IMR-90 (cell line): ENCODE results near the gene NADSYN1. TPM values are rescaled to one million over a fixed set of nuclear protein-coding genes. Genes with fewer than 3 reads are reported as not detected.

Experiments used
- ATAC-seq: fragments of 200-7000 bp; cut with Tn5 transposase; 2 replicates; pipeline ENCODE4 v1.9.1; 2020; ENCODE audit warnings: low read depth, mild to moderate bottlenecking, moderate library complexity
- BruUV-seq: library from RNA; stranded (reverse); fragments of 400-500 nt; replicated peaks from 2 replicates; lab custom pipeline; 2021; lab: Mats Ljungman, UMichigan
- CTCF ChIA-PET: fragments of 300-600 bp; formaldehyde crosslinking; extraction: SDS; loops from one replicate; lab custom pipeline; 2021; ENCODE audit warnings: antibody characterized with exemption; lab: Yijun Ruan, JAX
- POLR2A ChIA-PET: fragments of 300-600 bp; sonication (Branson Sonifier 250); formaldehyde crosslinking; loops from one replicate; lab custom pipeline; 2022; ENCODE audit warnings: antibody characterized with exemption; ENCODE audit not compliant: unreplicated experiment; lab: Charles Lee
- DNase-seq: peaks from one replicate; pipeline ENCODE4 v3.0.0; 2013
- H2AFZ ChIP-seq: replicated peaks from 2 replicates; pipeline ENCODE3; 2013; ENCODE audit warnings: low read length, mild to moderate bottlenecking; ENCODE audit not compliant: poor library complexity
- H2AK5ac ChIP-seq: 2 replicates; pipeline ENCODE4 v1.6.1; 2013; ENCODE audit warnings: low read depth, low read length, inconsistent platforms
- H2AK9ac ChIP-seq: replicated peaks from 2 replicates; pipeline ENCODE3; 2013; ENCODE audit warnings: mild to moderate bottlenecking, low read depth, low read length, moderate library complexity; ENCODE audit not compliant: poor library complexity
- H2BK120ac ChIP-seq: 2 replicates; pipeline ENCODE4 v1.6.1; 2013; ENCODE audit warnings: low read depth, low read length, inconsistent platforms
- H2BK15ac ChIP-seq: 3 replicates; pipeline ENCODE4 v1.6.1; 2013; ENCODE audit warnings: low read depth, low read length, inconsistent platforms
- H2BK20ac ChIP-seq: 2 replicates; pipeline ENCODE4 v1.6.1; 2013; ENCODE audit warnings: low read depth, mild to moderate bottlenecking, inconsistent platforms, low read length, moderate library complexity
- H2BK5ac ChIP-seq: 2 replicates; pipeline ENCODE4 v1.6.1; 2013; ENCODE audit warnings: mild to moderate bottlenecking, low read depth, low read length, inconsistent platforms; ENCODE audit not compliant: poor library complexity, severe bottlenecking
- H3K14ac ChIP-seq: replicated peaks from 2 replicates; pipeline ENCODE4 v1.6.1; 2013; ENCODE audit warnings: low read depth, low read length, inconsistent platforms
- H3K18ac ChIP-seq: 2 replicates; pipeline ENCODE4 v1.6.1; 2013; ENCODE audit warnings: low read depth, low read length, control low read depth
- H3K23ac ChIP-seq: 2 replicates; pipeline ENCODE4 v1.6.1; 2013; ENCODE audit warnings: low read depth, low read length, inconsistent platforms
- H3K27ac ChIP-seq: 2 replicates; pipeline ENCODE4 v1.5.1; 2013; ENCODE audit warnings: mild to moderate bottlenecking, control low read depth, low read length; ENCODE audit not compliant: insufficient read depth
- H3K27me3 ChIP-seq: 2 replicates; pipeline ENCODE4 v1.6.1; 2013; ENCODE audit warnings: low read length; ENCODE audit not compliant: control insufficient read depth, insufficient read depth
- H3K36me3 ChIP-seq: 2 replicates; pipeline ENCODE4 v1.6.1; 2013; ENCODE audit warnings: low read length, mixed read lengths; ENCODE audit not compliant: control insufficient read depth, insufficient read depth
- H3K4ac ChIP-seq: 2 replicates; pipeline ENCODE4 v1.6.1; 2013; ENCODE audit warnings: low read depth, low read length, inconsistent platforms
- H3K4me1 ChIP-seq: 2 replicates; pipeline ENCODE4 v1.6.1; 2013; ENCODE audit warnings: low read length, mixed read lengths; ENCODE audit not compliant: control insufficient read depth, insufficient read depth
- H3K4me2 ChIP-seq: 2 replicates; pipeline ENCODE4 v1.6.1; 2013; ENCODE audit warnings: low read depth, mild to moderate bottlenecking, control low read depth, low read length, moderate library complexity
- H3K4me3 ChIP-seq: 2 replicates; pipeline ENCODE4 v1.5.1; 2013; ENCODE audit warnings: low read depth, mild to moderate bottlenecking, control low read depth, low read length, moderate library complexity; ENCODE audit not compliant: insufficient read depth
- H3K56ac ChIP-seq: 2 replicates; pipeline ENCODE4 v1.6.1; 2013; ENCODE audit warnings: low read length, inconsistent platforms; ENCODE audit not compliant: insufficient read depth; ENCODE audit errors: extremely low read depth
- H3K79me1 ChIP-seq, 2 experiments: 2 replicates each; pipeline ENCODE4 v1.6.1; 2013; ENCODE audit warnings: low read length in 2 of 2, inconsistent platforms in 1 of 2, low read depth in 1 of 2
- H3K9ac ChIP-seq: 2 replicates; pipeline ENCODE4 v1.6.1; 2013; ENCODE audit warnings: low read depth, low read length, control low read depth
- H3K9me1 ChIP-seq: 2 replicates; pipeline ENCODE4 v1.6.1; 2013; ENCODE audit warnings: low read length, inconsistent platforms; ENCODE audit not compliant: insufficient read depth
- H3K9me3 ChIP-seq: 2 replicates; pipeline ENCODE4 v1.6.1; 2013; ENCODE audit warnings: low read length; ENCODE audit not compliant: control insufficient read depth, insufficient read depth
- H4K20me1 ChIP-seq: 2 replicates; pipeline ENCODE4 v1.6.1; 2013; ENCODE audit warnings: low read length, inconsistent platforms; ENCODE audit not compliant: insufficient read depth
- H4K5ac ChIP-seq: 2 replicates; pipeline ENCODE4 v1.6.1; 2013; ENCODE audit warnings: mild to moderate bottlenecking, low read depth, low read length, control low read depth
- H4K8ac ChIP-seq, 2 experiments: 2 replicates each; pipeline ENCODE4 v1.6.1; 2013; ENCODE audit warnings: low read depth in 2 of 2, low read length in 2 of 2, control low read depth in 1 of 2, inconsistent platforms in 1 of 2
- H4K91ac ChIP-seq: 2 replicates; pipeline ENCODE4 v1.6.1; 2013; ENCODE audit warnings: low read depth, low read length, inconsistent platforms; ENCODE audit not compliant: insufficient read depth
- BHLHE40 ChIP-seq: fragments of 150-350 bp; IDR thresholded peaks from 2 replicates; pipeline ENCODE4 v1.6.1; 2016; ENCODE audit warnings: mild to moderate bottlenecking, low read depth, low read length
- CEBPB ChIP-seq: IDR thresholded peaks from 2 replicates; pipeline ENCODE4 v1.6.1; 2012; ENCODE audit warnings: low read depth, low read length, improper control_type of control experiment
- CTCF ChIP-seq: conservative IDR thresholded peaks from 2 replicates; pipeline ENCODE4 v1.5.1; 2012; ENCODE audit warnings: mild to moderate bottlenecking, low read depth, low read length, improper control_type of control experiment
- ELK1 ChIP-seq: fragments of 150-350 bp; IDR thresholded peaks from 2 replicates; pipeline ENCODE4 v1.6.1; 2016; ENCODE audit warnings: low read depth, mild to moderate bottlenecking, low read length, moderate library complexity, borderline replicate concordance
- FOS ChIP-seq: fragments of 150-350 bp; IDR thresholded peaks from 2 replicates; pipeline ENCODE4 v1.6.1; 2016; ENCODE audit warnings: low read depth, low read length
- MAFK ChIP-seq: IDR thresholded peaks from 2 replicates; pipeline ENCODE4 v1.6.1; 2012; ENCODE audit warnings: low read depth, low read length, improper control_type of control experiment
- MAZ ChIP-seq: IDR thresholded peaks from 2 replicates; pipeline ENCODE4 v1.6.1; 2012; ENCODE audit warnings: low read depth, mild to moderate bottlenecking, low read length, improper control_type of control experiment, moderate library complexity, borderline replicate concordance
- MXI1 ChIP-seq: IDR thresholded peaks from 2 replicates; pipeline ENCODE4 v1.6.1; 2012; ENCODE audit warnings: low read depth, mild to moderate bottlenecking, low read length, moderate library complexity, borderline replicate concordance
- NFE2L2 ChIP-seq: fragments of 150-350 bp; IDR thresholded peaks from 2 replicates; pipeline ENCODE4 v1.6.1; 2016; ENCODE audit warnings: low read depth, mild to moderate bottlenecking, low read length
- POLR2A ChIP-seq: IDR thresholded peaks from 2 replicates; pipeline ENCODE4 v1.6.1; 2012; ENCODE audit warnings: mild to moderate bottlenecking, low read depth, low read length
- RAD21 ChIP-seq: IDR thresholded peaks from 2 replicates; pipeline ENCODE4 v1.6.1; 2012; ENCODE audit warnings: low read length, improper control_type of control experiment
- RCOR1 ChIP-seq: IDR thresholded peaks from 2 replicates; pipeline ENCODE4 v1.6.1; 2012; ENCODE audit warnings: mild to moderate bottlenecking, low read length, improper control_type of control experiment; ENCODE audit not compliant: insufficient replicate concordance
- RFX5 ChIP-seq: IDR thresholded peaks from 2 replicates; pipeline ENCODE4 v1.8.0; 2012; ENCODE audit warnings: low read depth, mild to moderate bottlenecking, low read length, moderate library complexity
- SMC3 ChIP-seq: fragments of 150-350 bp; IDR thresholded peaks from 2 replicates; pipeline ENCODE4 v1.6.1; 2016; ENCODE audit warnings: low read depth, mild to moderate bottlenecking, antibody characterized with exemption, low read length, moderate library complexity
- USF2 ChIP-seq: fragments of 150-350 bp; IDR thresholded peaks from 2 replicates; pipeline ENCODE4 v1.6.1; 2017; ENCODE audit warnings: mild to moderate bottlenecking, antibody characterized with exemption, low read length, low read depth
- WGBS, 2 experiments: methylation state at CpG; one replicate each; pipeline versions ENCODE4 v1.1.5 to v1.1.7; 2013; ENCODE audit warnings: missing lambda C conversion rate in 2 of 2; ENCODE audit not compliant: insufficient read length in 1 of 2; ENCODE audit errors: extremely low coverage in 2 of 2; 5-methylcytosine and 5-hydroxymethylcytosine counted together
- dilution Hi-C: fragments of 300-500 bp; cut with HindIII; formaldehyde crosslinking; loops from one replicate; pipeline ENCODE4 v1.14.3; 2018; ENCODE audit warnings: low sequenced_read_pairs; ENCODE audit not compliant: unreplicated experiment
- in situ Hi-C: fragments of 300-500 bp; cut with MboI; formaldehyde crosslinking; loops from 3 replicates; pipeline ENCODE4 v1.14.3; 2019; ENCODE audit warnings: low sequenced_read_pairs, inconsistent platforms, mixed read lengths
- intact Hi-C: fragments of 100-400 bp; cut with micrococcal nuclease; formaldehyde crosslinking; loops from 2 replicates; pipeline ENCODE4 v1.10.0; 2022
- polyA plus RNA-seq, 3 experiments: library from polyadenylated mRNA; depleted of rRNA; stranded (reverse); fragments of >200 nt; gene quantifications; 2 replicates each; pipeline ENCODE4 v1.2.3, GENCODE V29; 2012; ENCODE audit warnings: low replicate concordance in 1 of 3
- total RNA-seq: library from RNA; depleted of rRNA; stranded (reverse); fragments of >200 nt; gene quantifications from 2 replicates; pipeline ENCODE4 v1.2.3, GENCODE V29; 2012

NADSYN1 gene
- total and polyA plus RNA-seq, 2 of the 4 experiments (the other 2 are of a cell fraction) = 69.5 to 70.4 TPM

GRCh38 chr11:71489311-71490043 lies 36.5 kb downstream of the NADSYN1 start:
- DNase-seq (peak; percentile 82), ATAC-seq (peak; percentile 58)
- no peak overlapping the region for H3K18ac ChIP-seq
- intact Hi-C loops = no loop called here
- H3K56ac ChIP-seq = no peak overlapping the region
- H3K23ac ChIP-seq = no peak overlapping the region
- peaks cover 11% of the 10 kb centered on the region; the same call in 1 of the 2 replicates for H3K4me1 ChIP-seq
- no peaks in the 10 kb centered on the region; the same call in 1 of the 2 replicates for H4K20me1 ChIP-seq
- H3K27ac ChIP-seq = no peak overlapping the region
- H3K27me3 ChIP-seq = no peaks in the 10 kb centered on the region
- no peak overlapping the region for H3K4me3 ChIP-seq
- H2BK15ac ChIP-seq = no peak overlapping the region
- no peak overlapping the region for H3K4me2 ChIP-seq
- H3K36me3 ChIP-seq = peaks cover 48% of the 10 kb centered on the region
- dilution Hi-C loops = no loop called here
- H2AK5ac ChIP-seq = no peak overlapping the region
- no peak overlapping the region for H4K91ac ChIP-seq
- POLR2A ChIA-PET = no interaction called here
- H3K9ac ChIP-seq = no peak overlapping the region
- no peak overlapping the region for H4K5ac ChIP-seq
- H3K9me1 ChIP-seq = peaks cover 30% of the 10 kb centered on the region
- BruUV-seq = no TSS peak
- H2AFZ ChIP-seq = peak overlapping the region; percentile 51
- H3K14ac ChIP-seq = no peak overlapping the region
- no peak overlapping the region for H2BK20ac ChIP-seq
- no peak overlapping the region for H2BK5ac ChIP-seq
- in situ Hi-C loops = no loop called here
- peaks cover 4 to 5% of the 10 kb centered on the region in 2 experiments; a peak in 2 of 4 replicates for H3K79me1 ChIP-seq
- CTCF ChIA-PET = no interaction called here
- H2BK120ac ChIP-seq = no peak overlapping the region
- WGBS, 2 experiments = no CpG with 5 or more reads among the region's 15 CpGs
- peak overlapping the region; percentile 26 for H2AK9ac ChIP-seq
- no peaks in the 10 kb centered on the region for H3K9me3 ChIP-seq
- no peak overlapping the region for H3K4ac ChIP-seq
- H4K8ac ChIP-seq = no peak overlapping the region
- TF ChIP-seq MXI1 (no peak), FOS (peak; percentile 47; the same call in 1 of the 2 replicates), CEBPB (peak; percentile 19; the same call in 1 of the 2 replicates), RFX5 (no peak), SMC3 (no peak), POLR2A (no peak), CTCF (no peak), USF2 (no peak), RAD21 (no peak), ELK1 (no peak), MAZ (0 out of 2 replicates have a peak, but pooled peaks have one; percentile 15), RCOR1 (no peak), NFE2L2 (no peak), MAFK (no peak), BHLHE40 (no peak)
